Body of pancreas (tissue), 4 donors: ENCODE results near the gene IFT57.

Source experiments
- CTCF ChIP-seq, 7 experiments: fragments of 450-650 bp in 4 of 7; fragments of 200-600 bp in 3 of 7; sonication (generic) in 3 of 7; IDR thresholded peaks; one replicate each; pipeline ENCODE4 v1.5.1; 2016 to 2019; ENCODE audit warnings: antibody characterized with exemption in 7 of 7
- POLR2A ChIP-seq, 3 donors: fragments of 450-650 bp; IDR thresholded peaks; one replicate each; pipeline ENCODE4 v1.6.1; 2016; ENCODE audit warnings: antibody characterized with exemption in 3 of 3, mild to moderate bottlenecking in 2 of 3

GRCh38 chr3:108184824-108185223, 37.4 kb downstream of the IFT57 start:
- TF ChIP-seq CTCF (IDR thresholded peaks at IDR 0.05) (no peak), POLR2A (IDR thresholded peaks at IDR 0.05) (no peak)
